HG02885 (cell line): ENCODE data around the gene HBG1.
"Not testable (repeated sequence)": the region's sequence is repeated elsewhere in the genome, so short reads cannot be mapped to it uniquely, and the experiment has no call there.

Experiments used
- ATAC-seq: cut with Tn5 transposase; IDR thresholded peaks from one replicate; pipeline ENCODE4 v1.9.1; 2021; ENCODE audit warnings: mild to moderate bottlenecking; ENCODE audit not compliant: unreplicated experiment, poor library complexity

HBG1 gene

GRCh38 chr11:5279471-5280090 lies 29.9 kb upstream of the HBG1 start:
- ATAC-seq, result no peak

- ATAC-seq, result peak; percentile 47
Observed at GRCh38 chr11:5277807-5278382, 28.2 kb upstream of the HBG1 start.

GRCh38 chr11:5276697-5277096 lies 27.0 kb upstream of the HBG1 start:
- ATAC-seq, result no peak

- no peak for ATAC-seq
Observed at GRCh38 chr11:5275369-5276110, 25.9 kb upstream of the HBG1 start.

- ATAC-seq, result no peak
Observed at GRCh38 chr11:5274395-5274794, 24.7 kb upstream of the HBG1 start.

GRCh38 chr11:5272395-5273017 lies 22.8 kb upstream of the HBG1 start:
- no peak for ATAC-seq

- ATAC-seq, result no peak
Observed at GRCh38 chr11:5269715-5270147, 20.1 kb upstream of the HBG1 start, which contains the start of gene HBE1. Gene HBE1 (minus strand): TSS chr11:5269945. CDS start chr11:5269890, 55 bp downstream.

- no peak for ATAC-seq
Observed at GRCh38 chr11:5267033-5267563, 17.4 kb upstream of the HBG1 start.

- no peak for ATAC-seq
Observed at GRCh38 chr11:5266609-5267008, 17.0 kb upstream of the HBG1 start.

- ATAC-seq, result no peak
Observed at GRCh38 chr11:5265832-5266231, 16.2 kb upstream of the HBG1 start.

GRCh38 chr11:5258543-5259262 lies 9.0 kb upstream of the HBG1 start:
- no peak for ATAC-seq

GRCh38 chr11:5257296-5257695 lies 7.6 kb upstream of the HBG1 start:
- no peak for ATAC-seq

GRCh38 chr11:5254646-5255413 lies 5.2 kb upstream of the HBG1 start, which contains the start of gene HBG2:
Gene HBG2 (minus strand): TSS chr11:5254781. CDS start chr11:5254728, 53 bp downstream.
- not testable (repeated sequence) for ATAC-seq

GRCh38 chr11:5254023-5254422 lies 4.4 kb upstream of the HBG1 start:
- ATAC-seq, result not testable (repeated sequence)

- ATAC-seq, result not testable (repeated sequence)
Observed at GRCh38 chr11:5253440-5253839, 3.8 kb upstream of the HBG1 start.

- no peak for ATAC-seq
Observed at GRCh38 chr11:5252919-5253265, 3.2 kb upstream of the HBG1 start.

GRCh38 chr11:5252192-5252918 lies 2.7 kb upstream of the HBG1 start:
- no peak for ATAC-seq

- no peak for ATAC-seq
Observed at GRCh38 chr11:5251746-5252145, 2.1 kb upstream of the HBG1 start.
